B cell (primary cell): ENCODE measurements around the gene UBE2F. TPM values are rescaled to one million over a fixed set of nuclear protein-coding genes. Genes with fewer than 3 reads are reported as not detected.

Experiments used
- ATAC-seq: fragments of 200-7000 bp; cut with Tn5 transposase; one replicate; pipeline ENCODE4 v1.10.0; 2021; ENCODE audit warnings: low read depth, mild to moderate bottlenecking, moderate number of reproducible peaks, moderate library complexity
- CTCF ChIA-PET: fragments of 350-600 bp; sonication (Branson Sonifier 250); formaldehyde crosslinking; loops from one replicate; lab custom pipeline; 2021; ENCODE audit warnings: antibody characterized with exemption, inconsistent platforms; lab: Charles Lee
- POLR2A ChIA-PET: fragments of 350-600 bp; sonication (Branson Sonifier 250); formaldehyde crosslinking; loops from one replicate; lab custom pipeline; 2021; ENCODE audit warnings: antibody characterized with exemption; lab: Charles Lee
- DNase-seq: peaks from one replicate; pipeline ENCODE4 v3.0.0; 2013
- H2AFZ ChIP-seq: 2 replicates; pipeline ENCODE4 v1.6.1; 2012; ENCODE audit warnings: mild to moderate bottlenecking, low read depth, low read length; ENCODE audit not compliant: insufficient read depth, poor library complexity, severe bottlenecking
- H3K27ac ChIP-seq, 2 donors: 1 replicate in 1 of 2; 2 replicates in 1 of 2; pipeline ENCODE4 v1.5.1; 2012 to 2013; ENCODE audit warnings: low read length in 2 of 2, mild to moderate bottlenecking in 2 of 2, moderate library complexity in 1 of 2
- H3K27me3 ChIP-seq, 4 experiments: fragments of 200-600 bp in 1 of 4; sonication (generic) in 1 of 4; replicated peaks in 1 of 4; 1 replicate in 2 of 4; 2 replicates in 2 of 4; pipeline versions ENCODE4 v1.6.1 to v1.7.0; 2013 to 2016; ENCODE audit warnings: low read length in 3 of 4, mild to moderate bottlenecking in 2 of 4, mixed read lengths in 1 of 4, moderate library complexity in 1 of 4; ENCODE audit not compliant: insufficient read depth in 4 of 4, control insufficient read depth in 3 of 4; ENCODE audit errors: control extremely low read depth in 1 of 4
- H3K36me3 ChIP-seq, 2 experiments: replicated peaks in 1 of 2; 1 replicate in 1 of 2; 2 replicates in 1 of 2; pipeline versions ENCODE4 v1.6.1 to v1.7.1; 2013; ENCODE audit warnings: low read length in 1 of 2; ENCODE audit not compliant: insufficient read depth in 2 of 2, control insufficient read depth in 1 of 2; ENCODE audit errors: control extremely low read depth in 1 of 2, extremely low read depth in 1 of 2
- H3K4me1 ChIP-seq, 2 donors: fragments of 200-600 bp in 1 of 2; sonication (generic) in 1 of 2; 1 replicate in 1 of 2; 2 replicates in 1 of 2; pipeline versions ENCODE4 v1.5.1 to v1.6.1; 2013 to 2017; ENCODE audit warnings: low read length in 2 of 2; ENCODE audit not compliant: control insufficient read depth in 2 of 2, insufficient read depth in 2 of 2
- H3K4me2 ChIP-seq: replicated peaks from 2 replicates; pipeline ENCODE3; 2012; ENCODE audit warnings: mild to moderate bottlenecking, low read depth, low read length; ENCODE audit not compliant: poor library complexity, severe bottlenecking
- H3K4me3 ChIP-seq, 5 experiments: fragments of 200-600 bp in 1 of 5; sonication (generic) in 1 of 5; 1 replicate in 3 of 5; 2 replicates in 2 of 5; pipeline versions ENCODE4 v1.5.1 to v1.7.0; 2011 to 2016; ENCODE audit warnings: low read length in 4 of 5, mild to moderate bottlenecking in 4 of 5, low read depth in 2 of 5, control low read depth in 1 of 5, moderate library complexity in 1 of 5; ENCODE audit not compliant: insufficient read depth in 1 of 5; ENCODE audit errors: control extremely low read depth in 1 of 5, extremely low read depth in 1 of 5
- H3K79me2 ChIP-seq: fragments of 200-600 bp; sonication (generic); one replicate; pipeline ENCODE4 v1.6.0; 2016; ENCODE audit warnings: low read length; ENCODE audit not compliant: control insufficient read depth, insufficient read depth
- H3K9ac ChIP-seq: fragments of 200-600 bp; sonication (generic); 2 replicates; pipeline ENCODE4 v1.6.1; 2017; ENCODE audit warnings: mild to moderate bottlenecking, low read length, moderate library complexity
- H3K9me3 ChIP-seq, 3 donors: one replicate each; pipeline versions ENCODE4 v1.6.1 to v1.7.1; 2013; ENCODE audit warnings: low read length in 2 of 3; ENCODE audit not compliant: control insufficient read depth in 2 of 3, insufficient read depth in 1 of 3; ENCODE audit errors: control extremely low read depth in 1 of 3
- H4K20me1 ChIP-seq: 2 replicates; pipeline ENCODE4 v1.6.0; 2012; ENCODE audit warnings: mild to moderate bottlenecking, low read length; ENCODE audit not compliant: insufficient read depth, control insufficient read depth, poor library complexity, severe bottlenecking
- H3K27ac Mint-ChIP-seq: one replicate; pipeline ENCODE4 v1.8.0; 2021; ENCODE audit warnings: mixed read lengths
- H3K27me3 Mint-ChIP-seq: one replicate; pipeline ENCODE4 v1.8.0; 2021; ENCODE audit warnings: mixed read lengths
- H3K4me1 Mint-ChIP-seq: one replicate; pipeline ENCODE4 v1.8.0; 2021; ENCODE audit warnings: mixed read lengths
- H3K4me3 Mint-ChIP-seq: one replicate; pipeline ENCODE4 v1.8.0; 2021; ENCODE audit warnings: mixed read lengths
- H3K9me3 Mint-ChIP-seq: one replicate; pipeline ENCODE4 v1.8.0; 2022; ENCODE audit warnings: mixed read lengths; ENCODE audit not compliant: insufficient read depth
- EZH2 ChIP-seq: IDR thresholded peaks from 2 replicates; pipeline ENCODE4 v1.6.1; 2012; ENCODE audit warnings: borderline replicate concordance, low read depth, mild to moderate bottlenecking, moderate library complexity, low read length; ENCODE audit not compliant: insufficient read depth, poor library complexity, severe bottlenecking
- WGBS: methylation state at CpG from one replicate; pipeline ENCODE4 v1.1.5; 2013; ENCODE audit warnings: missing lambda C conversion rate; ENCODE audit not compliant: insufficient coverage; 5-methylcytosine and 5-hydroxymethylcytosine counted together
- intact Hi-C: fragments of 100-400 bp; cut with micrococcal nuclease; formaldehyde crosslinking; loops from one replicate; pipeline ENCODE4 v1.10.0; 2022
- polyA plus RNA-seq: library from polyadenylated mRNA; depleted of rRNA; stranded (reverse); fragments of >200 nt; gene quantifications from 2 replicates; pipeline ENCODE4 v1.2.3, GENCODE V29; 2012
- total RNA-seq, 2 donors: library from RNA; stranded (reverse); fragments of 120-200 nt in 1 of 2; gene quantifications; 1 replicate in 1 of 2; 2 replicates in 1 of 2; pipeline versions ENCODE4 v1.2.3 to v1.2.4, GENCODE V29; 2013 to 2022
- TF ChIP-seq, protein P1 (sequence below): fragments of 200-600 bp; IDR thresholded peaks from one replicate; pipeline ENCODE4 v1.8.0; 2022; ENCODE audit warnings: antibody characterized with exemption, mild to moderate bottlenecking

The UBE2F gene
- total and polyA plus RNA-seq, 2 donors (not counting 1 experiment from before 2014, with no cell fraction given): 22.5 to 57.6 TPM

DNA sequence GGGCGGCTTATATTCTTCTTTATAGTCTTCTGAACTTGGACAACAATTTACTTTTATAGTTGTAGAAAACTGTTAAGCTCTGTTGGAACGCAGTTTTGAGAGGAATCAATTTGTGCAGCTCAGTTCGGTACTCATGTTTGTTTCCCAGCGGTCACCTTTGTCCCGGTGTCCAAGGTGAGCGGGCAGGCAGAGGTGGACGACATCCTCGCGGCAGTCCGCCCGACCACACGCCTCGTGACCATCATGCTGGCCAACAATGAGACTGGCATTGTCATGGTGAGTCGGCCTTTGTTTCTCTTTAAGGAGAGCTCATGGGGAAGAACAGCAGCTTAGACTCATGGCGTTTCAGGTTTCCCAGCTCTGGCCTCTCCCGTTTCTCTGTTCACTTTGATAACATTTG, 114.7 kb downstream of the UBE2F start:
- Mint-ChIP-seq H3K4me3 (no peak overlapping the region), H3K27ac (no peak overlapping the region), H3K27me3 (no peaks in the 10 kb centered on the region), H3K9me3 (no peaks in the 10 kb centered on the region), H3K4me1 (no peaks in the 10 kb centered on the region)
- H3K4me1 ChIP-seq: no peaks in the 10 kb centered on the region
- CTCF ChIA-PET: no interaction called here
- H3K4me2 ChIP-seq: no peak overlapping the region
- H3K4me3 ChIP-seq: no peak overlapping the region
- H4K20me1 ChIP-seq: no peaks in the 10 kb centered on the region
- H3K27me3 ChIP-seq: no peaks in the 10 kb centered on the region
- peaks cover 3% of the 10 kb centered on the region for H3K79me2 ChIP-seq
- POLR2A ChIA-PET: no interaction called here
- H3K9me3 ChIP-seq: no peaks in the 10 kb centered on the region
- H3K36me3 ChIP-seq: peaks cover 0 to 35% of the 10 kb centered on the region in 2 experiments
- intact Hi-C loops: no loop called here
- ATAC-seq: no peak
- WGBS: 98% methylated on average over 15 of the region's 16 CpGs
- no peak for DNase-seq
- no peak overlapping the region for H3K9ac ChIP-seq
- no peak overlapping the region for H2AFZ ChIP-seq
- TF ChIP-seq, protein P1, sequence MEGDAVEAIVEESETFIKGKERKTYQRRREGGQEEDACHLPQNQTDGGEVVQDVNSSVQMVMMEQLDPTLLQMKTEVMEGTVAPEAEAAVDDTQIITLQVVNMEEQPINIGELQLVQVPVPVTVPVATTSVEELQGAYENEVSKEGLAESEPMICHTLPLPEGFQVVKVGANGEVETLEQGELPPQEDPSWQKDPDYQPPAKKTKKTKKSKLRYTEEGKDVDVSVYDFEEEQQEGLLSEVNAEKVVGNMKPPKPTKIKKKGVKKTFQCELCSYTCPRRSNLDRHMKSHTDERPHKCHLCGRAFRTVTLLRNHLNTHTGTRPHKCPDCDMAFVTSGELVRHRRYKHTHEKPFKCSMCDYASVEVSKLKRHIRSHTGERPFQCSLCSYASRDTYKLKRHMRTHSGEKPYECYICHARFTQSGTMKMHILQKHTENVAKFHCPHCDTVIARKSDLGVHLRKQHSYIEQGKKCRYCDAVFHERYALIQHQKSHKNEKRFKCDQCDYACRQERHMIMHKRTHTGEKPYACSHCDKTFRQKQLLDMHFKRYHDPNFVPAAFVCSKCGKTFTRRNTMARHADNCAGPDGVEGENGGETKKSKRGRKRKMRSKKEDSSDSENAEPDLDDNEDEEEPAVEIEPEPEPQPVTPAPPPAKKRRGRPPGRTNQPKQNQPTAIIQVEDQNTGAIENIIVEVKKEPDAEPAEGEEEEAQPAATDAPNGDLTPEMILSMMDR: no peak
- TF ChIP-seq EZH2: no peak
- H3K27ac ChIP-seq: no peak overlapping the region

DNA sequence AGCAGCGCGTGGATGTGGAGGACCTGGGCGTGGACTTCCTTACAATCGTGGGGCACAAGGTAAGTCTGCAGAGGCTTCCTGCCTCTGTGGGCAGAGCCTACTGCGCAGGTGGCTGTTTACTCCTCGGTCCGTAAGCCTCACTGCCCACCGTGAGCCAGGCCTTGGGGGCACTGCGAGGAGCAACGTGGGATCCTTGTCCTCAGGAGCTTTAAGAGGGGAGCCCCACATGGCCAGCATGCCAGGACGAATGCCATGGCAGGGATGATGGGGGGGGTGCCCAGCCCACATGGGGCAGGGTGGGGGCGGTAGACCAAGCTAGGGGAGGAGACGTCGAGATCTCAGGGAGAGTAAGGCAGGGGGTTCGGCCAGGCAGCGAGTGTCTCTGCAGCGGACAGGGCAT, 115.3 kb downstream of the UBE2F start:
- H3K4me1 Mint-ChIP-seq: peaks cover 3% of the 10 kb centered on the region
- H4K20me1 ChIP-seq: no peaks in the 10 kb centered on the region
- no peak overlapping the region for H3K27ac ChIP-seq
- intact Hi-C loops: no loop called here
- no peak for DNase-seq
- no peak overlapping the region for H3K9ac ChIP-seq
- H3K4me3 Mint-ChIP-seq: no peak overlapping the region
- no peak overlapping the region for H3K4me2 ChIP-seq
- H3K36me3 ChIP-seq: peaks cover 0 to 35% of the 10 kb centered on the region in 2 experiments
- no peaks in the 10 kb centered on the region for H3K9me3 ChIP-seq
- TF ChIP-seq EZH2: no peak
- TF ChIP-seq, protein P1: no peak
- H3K27me3 ChIP-seq: no peaks in the 10 kb centered on the region
- ChIA-PET POLR2A (no interaction called here), CTCF (no interaction called here)
- 97% methylated on average over 17 of the region's 17 CpGs for WGBS
- H3K9me3 Mint-ChIP-seq: no peaks in the 10 kb centered on the region
- no peak overlapping the region for H2AFZ ChIP-seq
- H3K27ac Mint-ChIP-seq: no peak overlapping the region
- ATAC-seq: no peak
- H3K4me3 ChIP-seq: no peak overlapping the region
- peaks cover 1 to 3% of the 10 kb centered on the region in 2 donors for H3K4me1 ChIP-seq
- H3K79me2 ChIP-seq: peaks cover 3% of the 10 kb centered on the region
- H3K27me3 Mint-ChIP-seq: no peaks in the 10 kb centered on the region
